Karpas-422 (cell line): ENCODE results near the gene GMFB. TPM values are rescaled to one million over a fixed set of nuclear protein-coding genes. Genes with fewer than 3 reads are reported as not detected.
"Not testable (repeated sequence)": the region's sequence is repeated elsewhere in the genome, so short reads cannot be mapped to it uniquely, and the experiment has no call there.

Experiments used
- DNase-seq: peaks from one replicate; pipeline ENCODE4 v3.0.0-alpha.2; 2015
- H2AFZ ChIP-seq: fragments of 200-600 bp; sonication (generic); 2 replicates; pipeline ENCODE4 v1.6.1; 2014; ENCODE audit warnings: antibody characterized with exemption, low read length, mixed read lengths
- H3K27ac ChIP-seq: fragments of 200-600 bp; sonication (generic); 2 replicates; pipeline ENCODE4 v1.5.1; 2014; ENCODE audit warnings: mild to moderate bottlenecking, low read length, moderate library complexity
- H3K27me3 ChIP-seq: fragments of 200-600 bp; sonication (generic); 2 replicates; pipeline ENCODE4 v1.6.1; 2014; ENCODE audit warnings: low read length, mixed read lengths
- H3K36me3 ChIP-seq: fragments of 200-600 bp; sonication (generic); 2 replicates; pipeline ENCODE4 v1.6.1; 2014; ENCODE audit warnings: low read length, mixed read lengths; ENCODE audit not compliant: insufficient read depth
- H3K4me1 ChIP-seq: fragments of 200-600 bp; sonication (generic); 2 replicates; pipeline ENCODE4 v1.6.1; 2014; ENCODE audit warnings: mild to moderate bottlenecking, low read length, mixed read lengths
- H3K4me2 ChIP-seq: fragments of 200-600 bp; sonication (generic); 2 replicates; pipeline ENCODE4 v1.6.1; 2014; ENCODE audit warnings: low read length, low read depth, mild to moderate bottlenecking; ENCODE audit not compliant: poor library complexity, severe bottlenecking
- H3K4me3 ChIP-seq: fragments of 200-600 bp; sonication (generic); 2 replicates; pipeline ENCODE4 v1.5.1; 2014; ENCODE audit warnings: mild to moderate bottlenecking, antibody characterized with exemption, low read length, mixed read lengths
- H3K79me2 ChIP-seq: fragments of 200-600 bp; sonication (generic); 2 replicates; pipeline ENCODE4 v1.6.1; 2014; ENCODE audit warnings: mild to moderate bottlenecking, low read length, mixed read lengths
- H3K9ac ChIP-seq: fragments of 200-600 bp; sonication (generic); 2 replicates; pipeline ENCODE4 v1.6.0; 2014; ENCODE audit warnings: low read length
- H3K9me2 ChIP-seq: fragments of 200-600 bp; sonication (generic), shearing (Covaris generic); replicated peaks from 2 replicates; pipeline ENCODE4 v1.6.0; 2014; ENCODE audit warnings: mild to moderate bottlenecking, low read length, moderate library complexity; ENCODE audit not compliant: insufficient read depth
- H3K9me3 ChIP-seq: fragments of 300-700, 200-600 bp; sonication (generic); 2 replicates; pipeline ENCODE4 v1.6.1; 2014; ENCODE audit warnings: low read length, mixed read lengths
- H4K20me1 ChIP-seq: fragments of 200-600 bp; sonication (generic); 2 replicates; pipeline ENCODE4 v1.6.1; 2014; ENCODE audit warnings: mild to moderate bottlenecking, antibody characterized with exemption, low read length, low read depth; ENCODE audit not compliant: insufficient read depth
- total RNA-seq: library from RNA; depleted of rRNA; stranded (reverse); fragments of >200 nt; shearing (Covaris generic); gene quantifications from 2 replicates; pipeline ENCODE4 v1.2.3, GENCODE V29; 2014; ENCODE audit warnings: low replicate concordance

The GMFB gene
- total RNA-seq, 1 experiment from 2014 or later, result 81.8 TPM

- Histone ChIP-seq H3K27ac (no peak overlapping the region), H3K9ac (no peak overlapping the region), H3K79me2 (no peaks in the 10 kb centered on the region), H3K4me1 (no peaks in the 10 kb centered on the region), H3K9me3 (peaks cover 5% of the 10 kb centered on the region; the same call in 1 of the 2 replicates), H3K36me3 (no peaks in the 10 kb centered on the region), H3K9me2 (no peaks in the 10 kb centered on the region), H3K27me3 (0 out of 2 replicates have a peak, but pooled peaks cover 3% of the 10 kb centered on the region), H4K20me1 (no peaks in the 10 kb centered on the region), H2AFZ (no peak overlapping the region), H3K4me2 (no peak overlapping the region), H3K4me3 (no peak overlapping the region)
- no peak for DNase-seq
These were observed 23.1 kb downstream of the GMFB start for GRCh38 chr14:54465654-54466053.

GRCh38 chr14:54462048-54462447, 26.7 kb downstream of the GMFB start:
- peaks cover 12% of the 10 kb centered on the region; the same call in 1 of the 2 replicates for H3K9me3 ChIP-seq
- H3K4me2 ChIP-seq, result no peak overlapping the region
- H3K9me2 ChIP-seq, result no peaks in the 10 kb centered on the region
- no peaks in the 10 kb centered on the region for H3K36me3 ChIP-seq
- DNase-seq, result no peak
- H3K4me3 ChIP-seq, result no peak overlapping the region
- peaks cover 3% of the 10 kb centered on the region; the same call in 1 of the 2 replicates for H3K27me3 ChIP-seq
- no peaks in the 10 kb centered on the region for H3K4me1 ChIP-seq
- no peak overlapping the region for H2AFZ ChIP-seq
- no peaks in the 10 kb centered on the region for H3K79me2 ChIP-seq
- H3K9ac ChIP-seq, result no peak overlapping the region
- H4K20me1 ChIP-seq, result no peaks in the 10 kb centered on the region
- H3K27ac ChIP-seq, result no peak overlapping the region

- H3K9ac ChIP-seq, result no peak overlapping the region
- H3K4me2 ChIP-seq, result no peak overlapping the region
These were observed 29.7 kb downstream of the GMFB start for GRCh38 chr14:54459106-54459505.

GRCh38 chr14:54458536-54458935, 30.2 kb downstream of the GMFB start:
- not testable (repeated sequence) for H3K4me3 ChIP-seq, H3K4me2 ChIP-seq

More at GRCh38 chr14:54459106-54459505, 29.7 kb downstream of the GMFB start:
- Histone ChIP-seq H3K79me2 (no peaks in the 10 kb centered on the region), H3K4me1 (no peaks in the 10 kb centered on the region), H3K9me3 (peaks cover 12% of the 10 kb centered on the region; the same call in 1 of the 2 replicates), H3K27me3 (peaks cover 3% of the 10 kb centered on the region; the same call in 1 of the 2 replicates), H3K4me3 (no peak overlapping the region), H2AFZ (no peak overlapping the region), H3K9me2 (no peaks in the 10 kb centered on the region), H3K36me3 (no peaks in the 10 kb centered on the region), H3K27ac (no peak overlapping the region), H4K20me1 (no peaks in the 10 kb centered on the region)
- no peak for DNase-seq

GRCh38 chr14:54457609-54457996, 31.2 kb downstream of the GMFB start:
- no peak overlapping the region for H3K27ac ChIP-seq
- H3K9me3 ChIP-seq, result peaks cover 12% of the 10 kb centered on the region; the same call in 1 of the 2 replicates
- no peak overlapping the region for H3K4me3 ChIP-seq
- H3K9me2 ChIP-seq, result no peaks in the 10 kb centered on the region
- no peaks in the 10 kb centered on the region for H3K36me3 ChIP-seq
- no peaks in the 10 kb centered on the region; the same call in 1 of the 2 replicates for H3K27me3 ChIP-seq
- H2AFZ ChIP-seq, result no peak overlapping the region
- H3K79me2 ChIP-seq, result no peaks in the 10 kb centered on the region
- H3K9ac ChIP-seq, result no peak overlapping the region
- H3K4me1 ChIP-seq, result no peaks in the 10 kb centered on the region
- H3K4me2 ChIP-seq, result no peak overlapping the region
- no peaks in the 10 kb centered on the region for H4K20me1 ChIP-seq
- DNase-seq, result no peak

More at GRCh38 chr14:54458536-54458935, 30.2 kb downstream of the GMFB start:
- H3K9me3 ChIP-seq, result peaks cover 12% of the 10 kb centered on the region; the same call in 1 of the 2 replicates
- H3K9me2 ChIP-seq, H3K27ac ChIP-seq, DNase-seq, H3K27me3 ChIP-seq, H4K20me1 ChIP-seq, H3K79me2 ChIP-seq, H2AFZ ChIP-seq, H3K9ac ChIP-seq, H3K4me1 ChIP-seq, H3K36me3 ChIP-seq: not testable (repeated sequence)

GRCh38 chr14:54456820-54457608, 31.8 kb downstream of the GMFB start:
- H3K9me2 ChIP-seq, H2AFZ ChIP-seq, H3K4me2 ChIP-seq, DNase-seq, H4K20me1 ChIP-seq, H3K9ac ChIP-seq, H3K79me2 ChIP-seq, H3K27ac ChIP-seq, H3K36me3 ChIP-seq, H3K4me1 ChIP-seq, H3K27me3 ChIP-seq, H3K4me3 ChIP-seq: not testable (repeated sequence)
- H3K9me3 ChIP-seq, result peaks cover 12% of the 10 kb centered on the region; the same call in 1 of the 2 replicates

GRCh38 chr14:54455363-54455762, 33.4 kb downstream of the GMFB start:
- DNase-seq, result no peak
- Histone ChIP-seq H3K4me2 (no peak overlapping the region), H3K79me2 (no peaks in the 10 kb centered on the region), H3K9me2 (no peaks in the 10 kb centered on the region), H3K27me3 (no peaks in the 10 kb centered on the region; the same call in 1 of the 2 replicates), H4K20me1 (no peaks in the 10 kb centered on the region), H3K27ac (no peak overlapping the region), H3K4me1 (peaks cover 5% of the 10 kb centered on the region), H2AFZ (no peak overlapping the region), H3K9me3 (peaks cover 12% of the 10 kb centered on the region; the same call in 1 of the 2 replicates), H3K36me3 (no peaks in the 10 kb centered on the region), H3K9ac (no peak overlapping the region), H3K4me3 (no peak overlapping the region)

- not testable (repeated sequence) for H3K9me2 ChIP-seq, H3K4me3 ChIP-seq, H3K4me1 ChIP-seq, DNase-seq, H3K4me2 ChIP-seq, H3K27ac ChIP-seq, H3K79me2 ChIP-seq, H3K27me3 ChIP-seq, H4K20me1 ChIP-seq, H3K9ac ChIP-seq, H3K36me3 ChIP-seq, H3K9me3 ChIP-seq, H2AFZ ChIP-seq
These were observed 34.8 kb downstream of the GMFB start for GRCh38 chr14:54453990-54454389.
